ENCODE data around the gene CAV1. TPM values are rescaled to one million over a fixed set of nuclear protein-coding genes. Genes with fewer than 3 reads are reported as not detected.

The CAV1 gene
- total RNA-seq, 4 donors from 2014 or later, result 21.7 to 171 (median 86.8) TPM

DNA sequence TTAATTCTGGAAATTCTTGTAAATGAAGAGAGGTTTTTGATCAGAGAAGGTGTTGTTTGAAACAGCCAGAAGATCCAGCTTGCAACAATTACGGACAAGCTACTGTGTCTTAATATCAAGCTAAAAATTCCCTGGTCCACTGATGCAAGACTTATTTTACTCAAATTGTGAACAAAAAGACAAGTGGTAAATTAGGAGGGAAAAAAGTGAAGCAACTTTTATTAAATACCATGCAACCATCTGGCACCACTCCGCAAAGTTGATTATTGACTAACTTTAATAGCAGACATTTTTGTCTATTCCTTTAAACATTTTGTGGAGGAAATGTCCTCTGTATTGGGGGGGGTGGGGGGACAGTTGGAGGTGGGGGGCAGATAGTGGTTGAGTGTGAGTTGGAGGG lies 30.4 kb upstream of the CAV1 start:
- intact Hi-C loops (cut with DNase I), result no loop called here
- Histone ChIP-seq H3K9me3 (no peaks in the 10 kb centered on the region), H3K4me3 (no peak overlapping the region), H3K27ac (no peak overlapping the region), H3K36me3 (no peaks in the 10 kb centered on the region), H3K4me1 (peaks cover 0 to 6% (median 5%) of the 10 kb centered on the region in 3 donors), H3K27me3 (no peaks in the 10 kb centered on the region)
- 92 to 93% methylated on average over 2 of the region's 2 CpGs for WGBS, 2 donors
- TF ChIP-seq POLR2A (IDR thresholded peaks at IDR 0.05), result no peak
- no peak for TF ChIP-seq CTCF (IDR thresholded peaks at IDR 0.05)
- no peak for DNase-seq

DNA sequence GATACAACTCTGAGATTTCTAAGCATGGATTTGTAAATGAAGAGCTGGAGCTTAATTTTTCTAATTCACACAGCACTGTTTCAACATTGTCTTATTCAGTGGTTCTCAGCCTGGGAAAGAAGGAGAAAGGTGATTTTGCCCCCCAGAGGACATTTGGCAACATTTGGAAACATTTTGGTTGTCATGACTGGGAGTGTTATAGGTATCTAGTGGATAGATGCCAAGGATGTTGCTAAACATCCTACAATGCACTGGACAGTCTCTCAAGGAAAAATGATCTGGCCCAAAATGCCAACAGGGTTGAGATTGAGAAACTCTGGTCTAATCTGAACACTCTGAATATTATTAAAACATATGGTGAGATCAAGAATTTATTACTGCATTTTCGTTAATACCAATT lies 29.1 kb upstream of the CAV1 start:
- intact Hi-C loops (cut with DNase I), result no loop called here
- Histone ChIP-seq H3K4me1 (peaks cover 0 to 17% (median 9%) of the 10 kb centered on the region in 3 donors), H3K36me3 (no peaks in the 10 kb centered on the region), H3K27me3 (no peaks in the 10 kb centered on the region), H3K27ac (peak overlapping the region in 1 of 4 donors; percentile 14), H3K4me3 (no peak overlapping the region), H3K9me3 (no peaks in the 10 kb centered on the region)
- DNase-seq, result no peak
- WGBS, 2 donors, result 80 to 85% methylated on average over 1 of the region's 1 CpG
- TF ChIP-seq CTCF (IDR thresholded peaks at IDR 0.05) (no peak), POLR2A (IDR thresholded peaks at IDR 0.05) (no peak)

GRCh38 chr7:116496653-116497052 lies 28.2 kb upstream of the CAV1 start:
- intact Hi-C loops (cut with DNase I), result no loop called here
- Histone ChIP-seq H3K36me3 (no peaks in the 10 kb centered on the region), H3K4me3 (no peak overlapping the region), H3K4me1 (peaks cover 0 to 26% (median 10%) of the 10 kb centered on the region in 3 donors), H3K9me3 (no peaks in the 10 kb centered on the region), H3K27ac (no peak overlapping the region), H3K27me3 (no peaks in the 10 kb centered on the region)
- DNase-seq, result no peak
- 89 to 93% methylated on average over 4 to 6 of the region's 6 CpGs for WGBS, 2 donors
- TF ChIP-seq POLR2A (IDR thresholded peaks at IDR 0.05), result no peak
- TF ChIP-seq CTCF (IDR thresholded peaks at IDR 0.05), result no peak

- no peaks in the 10 kb centered on the region for H3K36me3 ChIP-seq
- no peak for DNase-seq
- 70 to 83% methylated on average over 1 of the region's 1 CpG for WGBS, 2 donors
Measured at GRCh38 chr7:116497708-116498107, 27.1 kb upstream of the CAV1 start.

More at GRCh38 chr7:116497708-116498107, 27.1 kb upstream of the CAV1 start:
- Histone ChIP-seq H3K27ac (no peak overlapping the region), H3K27me3 (no peaks in the 10 kb centered on the region), H3K9me3 (no peaks in the 10 kb centered on the region), H3K4me1 (peaks cover 4 to 36% (median 10%) of the 10 kb centered on the region in 3 donors), H3K4me3 (no peak overlapping the region)
- intact Hi-C loops (cut with DNase I), result no loop called here
- TF ChIP-seq POLR2A (IDR thresholded peaks at IDR 0.05), result no peak
- TF ChIP-seq CTCF (IDR thresholded peaks at IDR 0.05), result no peak
